AG09319 (cell line): Measurements from ENCODE around the gene GRIK3.
"Not testable (repeated sequence)": the region's sequence is repeated elsewhere in the genome, so short reads cannot be mapped to it uniquely, and the experiment has no call there.

ENCODE experiments used
- DNase-seq: peaks from one replicate; pipeline ENCODE4 v3.0.0-alpha.2; 2010; ENCODE audit warnings: low read depth; ENCODE audit errors: extremely low read depth
- TF ChIP-seq, protein P1 (sequence below): IDR thresholded peaks from 2 replicates; pipeline ENCODE4 v1.5.1; 2011; ENCODE audit warnings: low read depth, mild to moderate bottlenecking, inconsistent platforms, low read length, moderate library complexity

The GRIK3 gene

DNA sequence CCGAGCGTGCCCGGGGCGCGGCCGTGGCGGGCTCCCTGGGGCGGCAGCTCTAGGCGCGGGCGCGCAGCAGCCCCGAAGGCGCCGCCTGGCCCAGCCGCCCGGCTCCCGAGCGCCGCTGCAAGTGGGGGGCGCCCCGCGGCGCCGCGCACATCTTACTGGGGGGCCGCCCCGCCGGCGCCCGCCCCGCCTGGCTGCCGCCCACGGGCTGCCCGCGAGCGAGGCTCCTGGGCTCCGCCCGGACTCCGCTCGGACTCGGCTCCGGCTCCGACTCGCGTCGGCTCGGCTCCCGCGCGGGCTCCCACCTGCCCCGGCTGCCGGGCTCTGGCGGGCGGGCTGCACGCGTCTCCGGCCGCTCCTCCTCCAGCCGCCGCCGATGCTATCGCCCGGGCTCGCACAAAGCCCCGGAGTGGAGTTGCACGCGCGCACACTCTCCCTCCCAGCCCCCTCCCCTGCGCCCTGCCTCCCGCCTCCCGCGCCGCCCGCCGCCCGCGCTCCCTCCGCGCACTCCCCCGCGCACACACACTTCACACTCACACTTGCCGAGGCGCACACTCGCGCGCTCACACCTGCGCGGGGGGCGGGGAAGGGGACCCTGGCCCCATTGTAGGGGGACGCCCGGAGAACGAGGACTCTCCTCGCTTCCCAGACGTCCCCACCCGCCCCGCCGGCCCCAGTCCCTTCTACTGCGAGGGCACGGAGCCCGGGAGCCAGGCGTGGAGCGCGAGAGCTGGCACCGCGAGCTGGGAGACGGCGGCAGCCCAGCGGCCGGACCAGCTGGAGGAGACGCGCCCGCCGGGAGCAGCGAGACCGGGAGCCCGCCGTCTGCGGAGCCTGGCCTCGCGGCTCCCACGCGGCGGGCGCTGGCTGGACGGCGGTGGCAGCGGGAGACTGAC is at the start of gene GRIK3:
TSS of gene GRIK3 (minus strand) at position 395 of the 893 bp plus-strand sequence. CDS start 407 bp downstream, outside the sequence.
- TF ChIP-seq, protein P1, sequence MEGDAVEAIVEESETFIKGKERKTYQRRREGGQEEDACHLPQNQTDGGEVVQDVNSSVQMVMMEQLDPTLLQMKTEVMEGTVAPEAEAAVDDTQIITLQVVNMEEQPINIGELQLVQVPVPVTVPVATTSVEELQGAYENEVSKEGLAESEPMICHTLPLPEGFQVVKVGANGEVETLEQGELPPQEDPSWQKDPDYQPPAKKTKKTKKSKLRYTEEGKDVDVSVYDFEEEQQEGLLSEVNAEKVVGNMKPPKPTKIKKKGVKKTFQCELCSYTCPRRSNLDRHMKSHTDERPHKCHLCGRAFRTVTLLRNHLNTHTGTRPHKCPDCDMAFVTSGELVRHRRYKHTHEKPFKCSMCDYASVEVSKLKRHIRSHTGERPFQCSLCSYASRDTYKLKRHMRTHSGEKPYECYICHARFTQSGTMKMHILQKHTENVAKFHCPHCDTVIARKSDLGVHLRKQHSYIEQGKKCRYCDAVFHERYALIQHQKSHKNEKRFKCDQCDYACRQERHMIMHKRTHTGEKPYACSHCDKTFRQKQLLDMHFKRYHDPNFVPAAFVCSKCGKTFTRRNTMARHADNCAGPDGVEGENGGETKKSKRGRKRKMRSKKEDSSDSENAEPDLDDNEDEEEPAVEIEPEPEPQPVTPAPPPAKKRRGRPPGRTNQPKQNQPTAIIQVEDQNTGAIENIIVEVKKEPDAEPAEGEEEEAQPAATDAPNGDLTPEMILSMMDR = no peak
- no peak for DNase-seq

DNA sequence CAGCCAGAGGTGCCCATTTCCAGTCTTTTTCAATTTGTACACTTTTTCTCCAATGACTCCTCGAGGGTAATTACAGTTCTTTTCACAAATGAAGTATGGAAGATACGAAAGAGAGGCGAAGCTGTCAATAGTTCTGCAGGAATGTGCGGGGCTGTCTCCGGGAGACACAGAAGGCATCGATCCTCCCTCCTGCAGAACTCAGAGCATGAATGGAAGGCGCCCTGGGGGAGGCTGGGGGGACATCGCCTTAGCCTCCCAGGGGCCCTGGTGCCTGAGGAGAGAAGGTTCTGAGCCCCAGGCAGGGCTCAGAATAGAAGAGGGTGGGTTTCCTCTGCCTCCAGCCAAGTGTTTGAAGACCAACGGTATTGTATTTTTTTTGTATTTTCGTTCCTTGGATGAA is 49.7 kb upstream of the GRIK3 start:
- TF ChIP-seq, protein P1 = no peak
- no peak for DNase-seq

DNA sequence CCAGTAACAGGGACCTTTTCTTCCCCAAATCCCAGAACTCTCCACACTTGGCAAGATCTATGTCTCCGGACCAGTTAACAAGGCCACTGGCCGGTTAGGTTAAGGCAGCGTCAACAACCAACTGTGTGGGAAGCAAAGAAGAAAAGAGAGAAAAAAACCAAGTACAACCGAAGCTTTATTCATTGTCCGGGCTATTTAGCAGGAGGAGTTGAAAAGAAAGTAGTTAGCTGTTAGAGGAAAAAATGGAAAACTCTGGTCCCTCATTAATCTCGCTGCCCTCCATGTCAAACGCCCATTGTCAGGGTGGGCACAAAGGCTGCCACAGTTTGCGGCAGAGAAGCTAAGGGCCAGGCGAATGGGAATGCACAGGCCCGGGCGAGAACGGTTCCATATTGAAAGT is 49.3 kb upstream of the GRIK3 start:
- no peak for DNase-seq
- TF ChIP-seq, protein P1 = no peak

DNA sequence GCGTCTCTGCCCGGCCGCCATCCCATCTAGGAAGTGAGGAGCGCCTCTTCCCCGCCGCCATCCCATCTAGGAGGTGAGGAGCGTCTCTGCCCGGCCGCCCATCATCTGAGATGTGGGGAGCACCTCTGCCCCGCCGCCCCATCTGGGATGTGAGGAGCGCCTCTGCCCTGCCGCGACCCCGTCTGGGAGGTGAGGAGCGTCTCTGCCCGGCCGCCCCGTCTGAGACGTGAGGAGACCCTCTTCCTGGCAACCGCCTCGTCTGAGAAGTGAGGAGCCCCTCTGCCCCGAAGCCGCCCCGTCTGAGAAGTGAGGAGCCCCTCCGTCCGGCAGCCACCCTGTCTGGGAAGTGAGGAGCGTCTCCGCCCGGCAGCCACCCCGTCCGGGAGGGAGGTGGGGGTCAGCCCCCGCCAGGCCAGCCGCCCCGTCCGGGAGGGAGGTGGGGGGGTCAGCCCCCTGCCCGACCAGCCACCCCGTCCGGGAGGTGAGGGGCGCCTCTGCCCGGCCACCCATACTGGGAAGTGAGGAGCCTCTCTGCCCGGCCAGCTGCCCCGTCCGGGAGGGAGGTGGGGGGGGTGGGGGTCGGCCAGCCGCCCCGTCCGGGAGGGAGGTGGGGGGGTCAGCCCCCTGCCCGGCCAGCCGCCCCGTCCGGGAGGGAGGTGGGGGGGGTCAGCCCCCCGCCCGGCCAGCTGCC is 46.1 kb upstream of the GRIK3 start:
- DNase-seq = not testable (repeated sequence)

DNA sequence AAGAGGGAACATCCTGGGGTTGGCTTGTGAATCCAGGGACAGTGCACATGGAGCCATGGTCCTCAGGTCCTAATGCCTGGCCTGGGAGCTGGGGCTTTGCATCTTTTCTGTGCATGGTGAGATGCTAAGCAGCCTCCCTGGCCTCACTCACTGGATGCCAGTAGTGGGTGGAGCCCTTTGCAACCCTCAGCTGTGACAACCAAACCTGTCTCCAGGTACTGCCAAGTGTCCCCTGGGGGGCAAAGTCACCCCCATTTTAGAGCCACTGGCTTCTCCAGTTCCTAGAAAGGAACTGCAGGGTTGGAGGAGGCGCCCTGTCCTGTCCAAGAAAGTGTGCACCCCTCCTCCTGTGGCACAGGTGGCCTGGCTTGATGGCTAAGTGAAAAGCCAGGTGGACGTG is 44.6 kb upstream of the GRIK3 start:
- TF ChIP-seq, protein P1 = no peak
- DNase-seq = no peak

DNA sequence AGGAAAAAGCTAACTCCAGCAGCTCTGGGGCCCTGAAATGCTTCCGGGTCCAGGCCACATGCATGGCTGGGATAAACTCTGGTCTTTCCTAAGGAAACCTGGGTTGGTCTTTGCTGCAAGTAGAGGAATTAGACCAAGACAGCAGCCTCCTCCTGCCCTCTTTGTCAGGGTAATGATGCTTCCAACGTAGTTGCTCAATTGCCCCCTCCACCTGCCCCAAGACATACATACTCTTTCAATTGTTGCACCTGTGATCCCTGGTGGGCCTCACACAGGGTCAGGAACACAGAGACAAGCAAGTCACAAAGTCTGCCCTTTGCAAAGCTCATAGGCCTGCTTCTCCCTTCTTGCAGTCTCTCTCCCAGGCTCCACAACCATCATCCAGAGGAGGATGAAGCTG is 41.9 kb upstream of the GRIK3 start:
- TF ChIP-seq, protein P1 = no peak
- no peak for DNase-seq

DNA sequence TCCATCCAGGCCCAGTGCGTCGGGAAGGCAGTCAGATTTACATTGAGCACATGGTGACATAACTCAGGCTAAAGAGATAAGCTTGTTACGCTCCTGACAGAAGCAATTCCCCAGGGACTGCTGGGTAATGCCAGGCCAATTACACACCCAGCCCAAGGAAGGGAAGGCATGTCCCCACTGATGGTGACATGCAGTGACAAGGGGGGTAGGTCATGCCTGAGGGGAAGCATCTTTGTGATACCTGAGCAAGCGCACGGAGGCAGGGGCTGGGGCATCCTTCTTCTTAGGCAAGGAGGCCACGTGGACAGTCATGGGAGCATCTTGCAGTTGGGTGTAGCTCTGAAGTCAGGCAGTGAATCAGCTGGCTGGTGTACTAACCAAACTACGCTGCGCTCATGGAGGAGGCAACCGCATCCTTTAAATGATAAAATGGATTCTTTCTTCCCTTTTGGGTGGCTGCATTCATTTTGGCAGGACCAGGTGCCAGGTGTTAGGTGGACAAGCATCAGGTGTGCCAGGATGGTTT is 39.6 kb upstream of the GRIK3 start:
- TF ChIP-seq, protein P1 = no peak

More for the DNA sequence above, 39.6 kb upstream of the GRIK3 start:
- no peak for DNase-seq
